Fibroblast of lung (primary cell): Measurements from ENCODE around the gene HEPN1. TPM values are rescaled to one million over a fixed set of nuclear protein-coding genes. Genes with fewer than 3 reads are reported as not detected.

Source experiments
- DNase-seq, 2 donors: peaks; one replicate each; pipeline versions ENCODE4 v3.0.0 to v3.0.0-alpha.2; 2010; ENCODE audit warnings: low read depth in 2 of 2
- H2AFZ ChIP-seq: 2 replicates; pipeline ENCODE4 v1.5.1; 2012; ENCODE audit warnings: low read length, control low read depth, inconsistent platforms
- H3K27ac ChIP-seq: 2 replicates; pipeline ENCODE4 v1.5.1; 2011; ENCODE audit warnings: low read length, control low read depth; ENCODE audit not compliant: insufficient read depth
- H3K27me3 ChIP-seq: 2 replicates; pipeline ENCODE4 v1.5.1; 2011; ENCODE audit warnings: mild to moderate bottlenecking, low read length; ENCODE audit not compliant: control insufficient read depth, insufficient read depth
- H3K36me3 ChIP-seq: 2 replicates; pipeline ENCODE4 v1.5.1; 2011; ENCODE audit warnings: low read length; ENCODE audit not compliant: control insufficient read depth, insufficient read depth
- H3K4me1 ChIP-seq: 2 replicates; pipeline ENCODE4 v1.5.1; 2011; ENCODE audit warnings: low read length; ENCODE audit not compliant: control insufficient read depth, insufficient read depth; ENCODE audit errors: extremely low read depth
- H3K4me2 ChIP-seq: 2 replicates; pipeline ENCODE4 v1.5.1; 2011; ENCODE audit warnings: low read length, control low read depth; ENCODE audit not compliant: insufficient read depth; ENCODE audit errors: extremely low read depth
- H3K4me3 ChIP-seq, 4 experiments: fragments of 200-600 bp in 1 of 4; sonication (generic) in 1 of 4; replicated peaks in 1 of 4; 2 replicates each; pipeline ENCODE4 v1.5.1; 2011 to 2016; ENCODE audit warnings: low read length in 4 of 4, low read depth in 3 of 4, mild to moderate bottlenecking in 3 of 4, control low read depth in 2 of 4, inconsistent platforms in 1 of 4, mixed read lengths in 1 of 4; ENCODE audit not compliant: insufficient read depth in 1 of 4; ENCODE audit errors: control extremely low read depth in 1 of 4
- H3K79me2 ChIP-seq: 2 replicates; pipeline ENCODE4 v1.5.1; 2012; ENCODE audit warnings: mild to moderate bottlenecking, low read length, inconsistent platforms; ENCODE audit not compliant: control insufficient read depth, insufficient read depth
- H3K9ac ChIP-seq: 2 replicates; pipeline ENCODE4 v1.5.1; 2011; ENCODE audit warnings: mild to moderate bottlenecking, low read length, control low read depth; ENCODE audit not compliant: insufficient read depth
- H3K9me3 ChIP-seq: 2 replicates; pipeline ENCODE4 v1.5.1; 2012; ENCODE audit warnings: low read depth, low read length; ENCODE audit not compliant: control insufficient read depth, insufficient read depth
- H4K20me1 ChIP-seq: 2 replicates; pipeline ENCODE4 v1.5.1; 2011; ENCODE audit warnings: low read length; ENCODE audit not compliant: control insufficient read depth, insufficient read depth; ENCODE audit errors: extremely low read depth
- EZH2 ChIP-seq: IDR thresholded peaks from 2 replicates; pipeline ENCODE4 v1.5.1; 2012; ENCODE audit warnings: low read length, control low read depth, mild to moderate bottlenecking; ENCODE audit errors: missing control alignments
- polyA plus RNA-seq, 2 donors: library from polyadenylated mRNA; depleted of rRNA in 1 of 2; stranded (reverse) in 1 of 2; unstranded in 1 of 2; fragments of >200 nt; gene quantifications; 2 replicates each; pipeline ENCODE4 v1.2.1, GENCODE V29; 2011 to 2012; ENCODE audit warnings: missing spikeins in 1 of 2
- total RNA-seq: library from RNA; depleted of rRNA; stranded (reverse); fragments of >200 nt; gene quantifications from 2 replicates; pipeline ENCODE4 v1.2.1, GENCODE V29; 2014
- TF ChIP-seq, protein P1 (sequence below), 2 donors: IDR thresholded peaks in 1 of 2; conservative IDR thresholded peaks in 1 of 2; 1 replicate in 1 of 2; 2 replicates in 1 of 2; pipeline ENCODE4 v1.5.1; 2011 to 2012; ENCODE audit warnings: low read length in 2 of 2, control low read depth in 1 of 2, inconsistent platforms in 1 of 2, low read depth in 1 of 2, mild to moderate bottlenecking in 1 of 2

HEPN1 gene
- total and polyA plus RNA-seq, 2 donors (not counting 1 experiment from before 2014, with no cell fraction given), result not detected

GRCh38 chr11:124890151-124890550 is 28.9 kb upstream of the HEPN1 start:
- Histone ChIP-seq H2AFZ (no peak overlapping the region), H3K4me3 (no peak overlapping the region), H3K27me3 (no peaks in the 10 kb centered on the region), H3K9ac (no peak overlapping the region), H3K36me3 (no peaks in the 10 kb centered on the region), H3K4me1 (peaks cover 3% of the 10 kb centered on the region), H3K79me2 (no peaks in the 10 kb centered on the region), H3K9me3 (no peaks in the 10 kb centered on the region), H3K4me2 (no peak overlapping the region), H4K20me1 (no peaks in the 10 kb centered on the region), H3K27ac (no peak overlapping the region)
- TF ChIP-seq EZH2, result no peak
- TF ChIP-seq, protein P1, sequence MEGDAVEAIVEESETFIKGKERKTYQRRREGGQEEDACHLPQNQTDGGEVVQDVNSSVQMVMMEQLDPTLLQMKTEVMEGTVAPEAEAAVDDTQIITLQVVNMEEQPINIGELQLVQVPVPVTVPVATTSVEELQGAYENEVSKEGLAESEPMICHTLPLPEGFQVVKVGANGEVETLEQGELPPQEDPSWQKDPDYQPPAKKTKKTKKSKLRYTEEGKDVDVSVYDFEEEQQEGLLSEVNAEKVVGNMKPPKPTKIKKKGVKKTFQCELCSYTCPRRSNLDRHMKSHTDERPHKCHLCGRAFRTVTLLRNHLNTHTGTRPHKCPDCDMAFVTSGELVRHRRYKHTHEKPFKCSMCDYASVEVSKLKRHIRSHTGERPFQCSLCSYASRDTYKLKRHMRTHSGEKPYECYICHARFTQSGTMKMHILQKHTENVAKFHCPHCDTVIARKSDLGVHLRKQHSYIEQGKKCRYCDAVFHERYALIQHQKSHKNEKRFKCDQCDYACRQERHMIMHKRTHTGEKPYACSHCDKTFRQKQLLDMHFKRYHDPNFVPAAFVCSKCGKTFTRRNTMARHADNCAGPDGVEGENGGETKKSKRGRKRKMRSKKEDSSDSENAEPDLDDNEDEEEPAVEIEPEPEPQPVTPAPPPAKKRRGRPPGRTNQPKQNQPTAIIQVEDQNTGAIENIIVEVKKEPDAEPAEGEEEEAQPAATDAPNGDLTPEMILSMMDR (conservative IDR thresholded peaks at IDR 0.05 in 1 of 2, IDR thresholded peaks at IDR 0.05 in 1 of 2; ENCODE audit: low read depth in 1 of 2, low read length in 2 of 2), result no peak
- no peak for DNase-seq

- Histone ChIP-seq H3K9ac (no peak overlapping the region), H2AFZ (no peak overlapping the region), H3K27ac (no peak overlapping the region), H4K20me1 (no peaks in the 10 kb centered on the region), H3K79me2 (no peaks in the 10 kb centered on the region), H3K36me3 (no peaks in the 10 kb centered on the region), H3K4me3 (no peak overlapping the region), H3K4me1 (peaks cover 3% of the 10 kb centered on the region), H3K4me2 (no peak overlapping the region), H3K9me3 (no peaks in the 10 kb centered on the region), H3K27me3 (no peaks in the 10 kb centered on the region)
- no peak for DNase-seq
- no peak for TF ChIP-seq EZH2
- TF ChIP-seq, protein P1 (conservative IDR thresholded peaks at IDR 0.05 in 1 of 2, IDR thresholded peaks at IDR 0.05 in 1 of 2; ENCODE audit: low read depth in 1 of 2, low read length in 2 of 2), result no peak
These were observed 28.2 kb upstream of the HEPN1 start for GRCh38 chr11:124890683-124891372.

DNA sequence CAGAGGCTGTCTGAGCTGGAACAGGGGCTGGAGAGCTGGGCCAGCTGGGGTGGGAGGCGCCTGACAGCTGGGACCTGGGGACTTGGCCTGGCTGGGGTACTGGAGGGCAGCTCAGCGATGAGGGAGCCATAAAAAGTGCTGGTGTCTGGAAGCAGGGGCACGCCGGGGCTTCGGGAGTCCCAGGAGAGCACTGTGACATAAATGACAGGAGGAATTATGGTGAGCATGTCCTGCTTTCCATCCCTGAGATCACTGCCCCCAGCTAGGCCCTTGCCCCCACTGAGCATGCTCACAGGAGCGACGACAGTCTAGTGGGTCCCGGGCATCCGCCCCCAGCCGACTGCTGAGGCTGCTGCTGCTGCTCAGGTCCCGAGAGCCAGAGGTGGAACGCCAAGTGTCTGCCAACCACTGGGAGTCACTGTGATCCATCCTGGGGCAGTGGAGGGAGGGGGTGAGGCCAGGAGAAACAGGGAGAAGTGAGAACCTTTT is 27.6 kb upstream of the HEPN1 start:
- TF ChIP-seq EZH2, result no peak
- TF ChIP-seq, protein P1 (conservative IDR thresholded peaks at IDR 0.05 in 1 of 2, IDR thresholded peaks at IDR 0.05 in 1 of 2; ENCODE audit: low read depth in 1 of 2, low read length in 2 of 2), result no peak
- H3K4me3 ChIP-seq, result no peak overlapping the region
- H3K9ac ChIP-seq, result no peak overlapping the region
- H2AFZ ChIP-seq, result no peak overlapping the region
- H3K4me1 ChIP-seq, result peaks cover 3% of the 10 kb centered on the region
- H3K4me2 ChIP-seq, result no peak overlapping the region
- no peaks in the 10 kb centered on the region for H4K20me1 ChIP-seq
- H3K36me3 ChIP-seq, result no peaks in the 10 kb centered on the region
- no peaks in the 10 kb centered on the region for H3K27me3 ChIP-seq
- no peak overlapping the region for H3K27ac ChIP-seq
- no peaks in the 10 kb centered on the region for H3K9me3 ChIP-seq
- H3K79me2 ChIP-seq, result no peaks in the 10 kb centered on the region
- DNase-seq, result no peak
